PFSK-1 (cell line): Measurements from ENCODE around the gene ENOX2.

Experiments
- FOXP2 ChIP-seq: optimal IDR thresholded peaks from 2 replicates; pipeline ENCODE3; 2011; ENCODE audit warnings: borderline replicate concordance, control low read depth, inconsistent platforms; ENCODE audit not compliant: insufficient read depth; ENCODE audit errors: extremely low read length, extremely low read depth
- POLR2AphosphoS5 ChIP-seq: IDR thresholded peaks from 2 replicates; pipeline ENCODE4 v1.6.1; 2012; ENCODE audit warnings: low read depth, mild to moderate bottlenecking, control low read depth, low read length, moderate library complexity
- REST ChIP-seq, 2 experiments: IDR thresholded peaks; 2 replicates each; pipeline versions ENCODE4 v1.6.1 to v1.8.0; 2011 to 2012; ENCODE audit warnings: low read depth in 2 of 2, low read length in 2 of 2, control low read depth in 1 of 2, inconsistent platforms in 1 of 2, mild to moderate bottlenecking in 1 of 2, moderate library complexity in 1 of 2; ENCODE audit not compliant: insufficient read depth in 1 of 2
- SIN3A ChIP-seq: IDR thresholded peaks from 2 replicates; pipeline ENCODE4 v1.6.1; 2012; ENCODE audit warnings: mild to moderate bottlenecking, low read length, moderate library complexity, borderline replicate concordance; ENCODE audit not compliant: insufficient read depth
- TAF1 ChIP-seq: IDR thresholded peaks from 2 replicates; pipeline ENCODE4 v1.6.1; 2012; ENCODE audit warnings: low read length, control low read depth, borderline replicate concordance; ENCODE audit not compliant: insufficient read depth

ENOX2 gene

GRCh38 chrX:130887376-130887775 is 15.6 kb downstream of the ENOX2 start:
- TF ChIP-seq SIN3A (no peak), POLR2AphosphoS5 (no peak), FOXP2 (no peak), REST (IDR thresholded peaks at IDR 0.05; ENCODE audit: insufficient read depth in 1 of 2, low read depth in 2 of 2, low read length in 2 of 2) (no peak)

- TF ChIP-seq SIN3A = no peak
- no peak for TF ChIP-seq POLR2AphosphoS5
These were observed 17.0 kb downstream of the ENOX2 start for GRCh38 chrX:130885996-130886395.

GRCh38 chrX:130885508-130885907 is 17.5 kb downstream of the ENOX2 start:
- no peak for TF ChIP-seq FOXP2
- no peak for TF ChIP-seq SIN3A
- TF ChIP-seq TAF1 = no peak
- no peak for TF ChIP-seq POLR2AphosphoS5

- TF ChIP-seq POLR2AphosphoS5 = no peak
- no peak for TF ChIP-seq REST (IDR thresholded peaks at IDR 0.05; ENCODE audit: insufficient read depth in 1 of 2, low read depth in 2 of 2, low read length in 2 of 2)
- no peak for TF ChIP-seq FOXP2
- TF ChIP-seq SIN3A = no peak
- TF ChIP-seq TAF1 = no peak
These were observed 18.4 kb downstream of the ENOX2 start for GRCh38 chrX:130884627-130885026.

GRCh38 chrX:130879869-130880268 is 23.1 kb downstream of the ENOX2 start:
- no peak for TF ChIP-seq REST (IDR thresholded peaks at IDR 0.05; ENCODE audit: insufficient read depth in 1 of 2, low read depth in 2 of 2, low read length in 2 of 2)
- TF ChIP-seq TAF1 = no peak
- no peak for TF ChIP-seq SIN3A
- no peak for TF ChIP-seq FOXP2
- no peak for TF ChIP-seq POLR2AphosphoS5

GRCh38 chrX:130878350-130879341 is 24.4 kb downstream of the ENOX2 start:
- TF ChIP-seq REST (IDR thresholded peaks at IDR 0.05; ENCODE audit: insufficient read depth in 1 of 2, low read depth in 2 of 2, low read length in 2 of 2) (no peak), SIN3A (no peak), TAF1 (no peak), FOXP2 (no peak), POLR2AphosphoS5 (no peak)
